ENCODE data around the gene UFL1. TPM values are rescaled to one million over a fixed set of nuclear protein-coding genes. Genes with fewer than 3 reads are reported as not detected.

UFL1 gene
- total RNA-seq, 1 experiment from 2014 or later, result 13.7 TPM

GRCh38 chr6:96563853-96564252 is 42.2 kb downstream of the UFL1 start:
- Histone ChIP-seq H3K4me3 (ENCODE audit: low read depth in 2 of 2, low read length in 2 of 2) (no peak overlapping the region), H3K9me3 (ENCODE audit: control insufficient read depth, insufficient read depth, low read depth, low read length) (no peaks in the 10 kb centered on the region), H3K36me3 (ENCODE audit: control insufficient read depth, insufficient read depth, low read length) (no peaks in the 10 kb centered on the region; the same call in 1 of the 2 replicates), H3K27me3 (ENCODE audit: control insufficient read depth, insufficient read depth, low read length) (no peaks in the 10 kb centered on the region; the same call in 1 of the 2 replicates), H3K27ac (ENCODE audit: low read length) (no peak overlapping the region), H3K4me1 (ENCODE audit: control insufficient read depth, insufficient read depth, low read length) (no peaks in the 10 kb centered on the region)
- CTCF ChIA-PET, result no interaction called here
- intact Hi-C loops (cut with micrococcal nuclease; ENCODE audit: unreplicated experiment) (no loop called here), in situ Hi-C loops (cut with HindIII; ENCODE audit: low pct_unique_long_range_greater_than_20kb, low sequenced_read_pairs) (no loop called here)
- no peak for TF ChIP-seq POLR2AphosphoS5 (IDR thresholded peaks at IDR 0.05; ENCODE audit: low read depth, low read length)
- no peak for TF ChIP-seq TCF7L2 (IDR thresholded peaks at IDR 0.05; ENCODE audit: low read depth, low read length)
- no peak for TF ChIP-seq REST (IDR thresholded peaks at IDR 0.05; ENCODE audit: insufficient read depth in 1 of 2, low read depth in 2 of 2, low read length in 1 of 2)
- no peak for TF ChIP-seq SIN3A (IDR thresholded peaks at IDR 0.05; ENCODE audit: borderline replicate concordance, insufficient read depth, low read depth, low read length)
- TF ChIP-seq, protein P1, sequence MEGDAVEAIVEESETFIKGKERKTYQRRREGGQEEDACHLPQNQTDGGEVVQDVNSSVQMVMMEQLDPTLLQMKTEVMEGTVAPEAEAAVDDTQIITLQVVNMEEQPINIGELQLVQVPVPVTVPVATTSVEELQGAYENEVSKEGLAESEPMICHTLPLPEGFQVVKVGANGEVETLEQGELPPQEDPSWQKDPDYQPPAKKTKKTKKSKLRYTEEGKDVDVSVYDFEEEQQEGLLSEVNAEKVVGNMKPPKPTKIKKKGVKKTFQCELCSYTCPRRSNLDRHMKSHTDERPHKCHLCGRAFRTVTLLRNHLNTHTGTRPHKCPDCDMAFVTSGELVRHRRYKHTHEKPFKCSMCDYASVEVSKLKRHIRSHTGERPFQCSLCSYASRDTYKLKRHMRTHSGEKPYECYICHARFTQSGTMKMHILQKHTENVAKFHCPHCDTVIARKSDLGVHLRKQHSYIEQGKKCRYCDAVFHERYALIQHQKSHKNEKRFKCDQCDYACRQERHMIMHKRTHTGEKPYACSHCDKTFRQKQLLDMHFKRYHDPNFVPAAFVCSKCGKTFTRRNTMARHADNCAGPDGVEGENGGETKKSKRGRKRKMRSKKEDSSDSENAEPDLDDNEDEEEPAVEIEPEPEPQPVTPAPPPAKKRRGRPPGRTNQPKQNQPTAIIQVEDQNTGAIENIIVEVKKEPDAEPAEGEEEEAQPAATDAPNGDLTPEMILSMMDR (IDR thresholded peaks at IDR 0.05), result no peak
- BruUV-seq (replicated peaks), result no TSS peak
- ATAC-seq, result no peak
- DNase-seq (ENCODE audit: low read depth, low spot score), result no peak
- POLR2A ChIA-PET, result no interaction called here

- ChIA-PET CTCF (interaction anchor here (0.6 kb wide), 1 partner anchor 457 kb away, joined by 4 read pairs; no protein-coding TSS in a partner anchor), POLR2A (no interaction called here)
- in situ Hi-C loops (cut with HindIII; ENCODE audit: low pct_unique_long_range_greater_than_20kb, low sequenced_read_pairs), result no loop called here
- Histone ChIP-seq H3K9me3 (ENCODE audit: control insufficient read depth, insufficient read depth, low read depth, low read length) (peaks cover 8% of the 10 kb centered on the region; the same call in 1 of the 2 replicates), H3K27ac (ENCODE audit: low read length) (no peak overlapping the region), H3K4me1 (ENCODE audit: control insufficient read depth, insufficient read depth, low read length) (no peaks in the 10 kb centered on the region), H3K4me3 (ENCODE audit: low read depth in 2 of 2, low read length in 2 of 2) (no peak overlapping the region), H3K36me3 (ENCODE audit: control insufficient read depth, insufficient read depth, low read length) (no peaks in the 10 kb centered on the region), H3K27me3 (ENCODE audit: control insufficient read depth, insufficient read depth, low read length) (no peaks in the 10 kb centered on the region)
- no peak for ATAC-seq
- no peak for DNase-seq (ENCODE audit: low read depth, low spot score)
- intact Hi-C loops (cut with micrococcal nuclease; ENCODE audit: unreplicated experiment), result no loop called here
- TF ChIP-seq REST (IDR thresholded peaks at IDR 0.05; ENCODE audit: insufficient read depth in 1 of 2, low read depth in 2 of 2, low read length in 1 of 2) (no peak), SIN3A (IDR thresholded peaks at IDR 0.05; ENCODE audit: borderline replicate concordance, insufficient read depth, low read depth, low read length) (no peak), POLR2AphosphoS5 (IDR thresholded peaks at IDR 0.05; ENCODE audit: low read depth, low read length) (no peak), TCF7L2 (IDR thresholded peaks at IDR 0.05; ENCODE audit: low read depth, low read length) (no peak)
- TF ChIP-seq, protein P1 (IDR thresholded peaks at IDR 0.05), result no peak
- BruUV-seq (replicated peaks), result no TSS peak
Measured at GRCh38 chr6:96570053-96570452, 48.4 kb downstream of the UFL1 start.
